ENCODE measurements around the gene DNAL4.

- TF ChIP-seq CTCF (IDR thresholded peaks at IDR 0.05 in 2 of 3, conservative IDR thresholded peaks at IDR 0.05 in 1 of 3; ENCODE audit: control insufficient read depth in 2 of 3, extremely low read depth in 1 of 3, insufficient read depth in 1 of 3, low read depth in 3 of 3, low read length in 3 of 3) = no peak
- no peak for TF ChIP-seq EGR1 (IDR thresholded peaks at IDR 0.05; ENCODE audit: borderline replicate concordance in 1 of 2, low read depth in 2 of 2, low read length in 2 of 2)
- no peak for TF ChIP-seq CEBPB (IDR thresholded peaks at IDR 0.05; ENCODE audit: borderline replicate concordance in 1 of 2, low read depth in 2 of 2, low read length in 2 of 2)
- TF ChIP-seq EZH2 (IDR thresholded peaks at IDR 0.05; ENCODE audit: borderline replicate concordance, control insufficient read depth, low read depth, low read length) = no peak
- TF ChIP-seq CREM (IDR thresholded peaks at IDR 0.05; ENCODE audit: low read depth) = no peak
- TF ChIP-seq TCF7 (IDR thresholded peaks at IDR 0.05; ENCODE audit: borderline replicate concordance) = no peak
- no peak for TF ChIP-seq IKZF1 (conservative IDR thresholded peaks at IDR 0.05)
- TF ChIP-seq RELA (IDR thresholded peaks at IDR 0.05; ENCODE audit: borderline replicate concordance, partially characterized antibody) = no peak
These were observed 29.7 kb upstream of the DNAL4 start for GRCh38 chr22:38823637-38824036.
